HG03342 (cell line): Measurements from ENCODE around the gene TMEM132D.
"Not testable (repeated sequence)": the region's sequence is repeated elsewhere in the genome, so short reads cannot be mapped to it uniquely, and the experiment has no call there.

ENCODE experiments used
- ATAC-seq: cut with Tn5 transposase; IDR thresholded peaks from one replicate; pipeline ENCODE4 v1.9.1; 2021; ENCODE audit warnings: mild to moderate bottlenecking, moderate library complexity; ENCODE audit not compliant: unreplicated experiment

TMEM132D gene

GRCh38 chr12:129549020-129549419 lies 354.8 kb downstream of the TMEM132D start:
- not testable (repeated sequence) for ATAC-seq

- ATAC-seq = no peak
Measured at GRCh38 chr12:129544716-129545115, 359.1 kb downstream of the TMEM132D start.

- no peak for ATAC-seq
Measured at GRCh38 chr12:129540954-129541353, 362.9 kb downstream of the TMEM132D start.

DNA sequence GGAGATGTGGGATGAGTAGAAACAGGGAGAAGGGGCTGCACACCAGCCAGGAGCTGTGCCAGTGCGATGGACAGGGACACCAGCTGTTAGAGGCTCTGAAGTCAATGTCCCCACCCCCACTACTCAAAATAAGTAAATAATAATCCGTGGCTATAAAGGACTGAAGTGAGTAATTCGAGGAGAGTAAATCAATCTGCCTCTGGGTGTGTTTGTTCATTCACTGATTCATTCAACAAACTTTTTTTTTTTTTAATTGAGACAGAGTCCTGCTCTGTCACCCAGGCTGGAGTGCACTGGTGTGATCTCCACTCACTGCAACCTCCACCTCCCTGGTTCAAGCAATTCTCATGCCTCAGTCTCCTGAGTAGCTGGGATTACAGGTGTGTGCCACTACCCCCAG lies 363.6 kb downstream of the TMEM132D start:
- ATAC-seq = no peak

DNA sequence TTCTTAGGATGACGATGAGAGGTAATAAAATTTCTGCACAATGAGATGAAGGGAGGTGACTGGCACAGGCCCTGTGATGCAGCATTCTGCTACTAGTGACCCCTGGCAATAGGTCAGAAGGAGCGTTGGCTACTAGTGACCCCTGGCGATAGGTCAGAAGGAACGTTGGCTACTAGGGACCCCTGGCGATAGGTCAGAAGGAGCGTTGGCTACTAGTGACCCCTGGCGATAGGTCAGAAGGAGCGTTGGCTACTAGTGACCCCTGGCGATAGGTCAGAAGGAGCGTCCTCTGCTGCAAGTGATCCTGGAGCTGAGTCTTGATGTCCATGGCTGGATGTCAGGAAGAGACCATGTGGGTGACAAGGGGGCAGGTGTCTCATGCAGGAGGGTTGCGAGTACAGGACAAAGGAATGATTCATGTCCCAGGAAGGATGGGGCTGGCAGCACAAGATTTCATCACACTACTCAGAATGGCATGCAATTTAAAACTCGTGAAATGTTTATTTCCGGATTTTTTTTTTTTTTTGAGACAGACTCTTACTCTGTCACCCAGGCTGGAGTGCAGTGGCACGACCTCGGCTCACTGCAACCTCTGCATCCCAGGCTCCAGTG lies 365.0 kb downstream of the TMEM132D start:
- not testable (repeated sequence) for ATAC-seq

DNA sequence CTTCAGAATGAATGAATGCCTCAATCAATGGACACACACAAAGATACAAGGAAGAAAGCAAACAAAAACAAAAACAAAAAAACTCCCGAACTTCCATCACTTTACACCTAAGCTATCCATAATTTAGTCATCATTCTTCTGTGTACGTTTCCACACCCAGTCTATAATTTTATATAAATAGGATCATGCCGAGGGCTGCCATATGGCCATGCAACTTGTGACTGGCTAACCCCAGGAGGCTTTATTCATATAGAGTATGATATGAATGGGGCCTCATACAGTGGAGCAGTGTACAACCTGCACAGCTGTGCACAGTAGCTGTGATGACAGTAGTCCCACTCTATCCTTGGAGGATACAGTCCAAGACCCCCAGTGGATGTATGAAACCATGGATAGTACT lies 365.7 kb downstream of the TMEM132D start:
- no peak for ATAC-seq

GRCh38 chr12:129534966-129535750 lies 368.7 kb downstream of the TMEM132D start:
- ATAC-seq = no peak

GRCh38 chr12:129532707-129533499 lies 370.9 kb downstream of the TMEM132D start:
- no peak for ATAC-seq

DNA sequence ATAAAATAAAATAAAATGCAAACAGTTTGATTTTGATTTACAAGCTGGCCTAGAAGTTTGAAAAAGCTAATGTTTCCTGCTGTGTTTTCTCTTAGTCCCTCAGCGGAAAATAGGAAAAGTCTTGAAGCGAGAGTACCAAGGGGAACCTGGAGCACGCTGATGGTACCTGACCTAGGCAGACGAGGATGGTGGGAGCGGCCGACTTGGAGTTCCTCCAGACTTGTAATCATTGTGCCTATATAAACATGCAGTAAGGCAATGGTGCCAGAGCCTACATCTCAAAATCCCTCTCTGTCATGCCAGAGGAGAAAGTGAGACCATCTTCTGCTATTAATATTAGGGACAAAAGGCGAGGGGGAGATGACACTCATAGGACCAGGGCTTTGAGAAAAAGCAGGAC lies 371.7 kb downstream of the TMEM132D start:
- ATAC-seq = no peak

DNA sequence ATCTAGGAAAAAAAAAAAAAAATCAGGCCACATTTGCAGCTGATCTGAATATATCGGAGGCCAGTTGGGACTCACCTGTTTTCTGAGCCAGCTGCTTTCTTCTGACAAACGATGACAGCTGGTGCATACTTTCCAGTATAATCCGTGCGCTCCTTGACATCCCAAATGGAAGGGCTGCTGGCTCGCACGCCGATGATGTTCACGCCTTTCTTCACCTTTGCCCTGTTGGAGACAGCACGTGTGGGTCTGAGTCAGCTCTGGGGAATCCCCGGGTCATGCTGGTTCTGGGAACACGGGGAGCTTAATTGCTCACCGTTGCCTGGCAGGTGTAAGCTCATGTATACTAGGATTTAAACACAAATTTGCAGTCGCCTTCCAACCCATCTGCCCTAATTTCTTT lies 372.8 kb downstream of the TMEM132D start:
- no peak for ATAC-seq

DNA sequence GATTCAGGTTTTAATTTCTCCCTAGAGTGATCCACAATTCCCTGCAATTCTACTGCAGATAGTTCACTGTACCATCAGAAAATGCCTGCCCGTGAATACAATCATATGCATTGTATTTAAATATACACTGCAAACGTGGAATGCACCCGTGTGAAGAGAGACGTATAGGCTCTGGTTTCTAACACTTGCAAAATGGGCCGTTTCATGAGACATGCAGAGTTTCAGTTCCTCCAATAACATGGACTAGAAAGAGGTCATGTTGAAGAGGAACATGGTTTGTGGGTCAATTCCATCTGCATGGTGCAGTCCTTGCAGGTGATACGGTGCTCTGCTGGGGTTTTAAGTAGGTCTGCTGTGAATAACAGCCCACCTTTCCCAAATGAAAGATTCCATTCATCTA lies 373.3 kb downstream of the TMEM132D start:
- no peak for ATAC-seq

GRCh38 chr12:129527506-129527905 lies 376.3 kb downstream of the TMEM132D start:
- ATAC-seq = no peak

DNA sequence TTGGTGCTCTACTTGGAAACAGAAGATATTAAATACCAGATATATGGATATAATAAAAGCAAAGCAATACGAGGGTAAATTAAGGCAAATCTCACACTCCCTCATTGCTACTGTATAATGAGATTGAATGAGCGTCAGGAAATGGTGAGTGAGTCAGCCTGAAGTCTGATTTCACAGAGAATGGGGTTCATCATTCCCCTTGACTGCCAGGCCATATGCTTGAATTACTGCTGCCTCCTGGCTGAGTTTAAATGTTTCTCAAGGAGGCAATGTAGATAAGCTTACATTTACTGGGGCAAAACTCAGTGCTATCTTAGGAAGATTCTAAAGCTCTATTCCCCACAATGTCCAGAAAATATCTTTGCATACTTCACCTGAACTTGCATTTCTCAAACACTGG lies 380.2 kb downstream of the TMEM132D start:
- ATAC-seq = no peak

DNA sequence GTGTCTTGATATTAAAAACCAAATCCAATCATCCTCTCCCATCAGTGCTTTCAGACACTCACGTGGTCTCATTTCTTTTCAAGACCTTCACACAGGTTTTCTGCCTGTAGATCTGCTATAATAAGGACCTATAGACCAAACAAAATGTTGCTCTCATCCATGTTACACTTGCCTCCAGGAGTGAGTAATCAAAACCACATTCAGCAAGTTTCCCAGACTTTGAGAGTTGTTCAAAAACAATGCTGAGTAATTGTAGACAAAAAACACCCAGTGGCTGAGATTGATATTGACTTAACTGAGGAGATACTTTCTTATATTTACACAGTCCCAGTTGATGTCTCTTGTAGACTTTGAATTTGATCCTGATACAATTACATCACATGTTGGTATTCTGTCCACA lies 383.1 kb downstream of the TMEM132D start:
- no peak for ATAC-seq

- no peak for ATAC-seq
Measured at GRCh38 chr12:129503802-129504201, 400.0 kb downstream of the TMEM132D start.

GRCh38 chr12:129496226-129496625 lies 407.6 kb downstream of the TMEM132D start:
- no peak for ATAC-seq

- ATAC-seq = no peak
Measured at GRCh38 chr12:129494766-129495165, 409.1 kb downstream of the TMEM132D start.

DNA sequence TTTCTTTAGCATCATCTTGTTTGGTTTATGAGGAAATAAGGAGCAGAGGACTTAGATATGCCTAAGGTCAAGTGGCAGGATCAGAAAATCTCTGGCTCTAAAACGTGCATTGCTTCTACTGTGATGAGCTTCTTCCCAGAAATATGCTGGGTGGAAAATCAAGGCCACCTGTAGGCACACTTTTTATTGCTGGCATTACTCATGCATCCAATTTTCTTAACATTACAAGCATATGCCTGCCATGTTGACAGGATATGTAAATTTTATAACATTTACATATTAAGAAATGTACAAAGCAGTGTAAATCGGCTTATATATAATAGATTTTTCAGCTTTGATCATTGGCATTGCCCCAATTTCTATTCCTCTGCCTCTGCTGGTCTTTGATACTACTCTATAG lies 409.6 kb downstream of the TMEM132D start:
- no peak for ATAC-seq

GRCh38 chr12:129489100-129489676 lies 414.6 kb downstream of the TMEM132D start:
- ATAC-seq = no peak

- ATAC-seq = no peak
Measured at GRCh38 chr12:129486931-129487330, 416.9 kb downstream of the TMEM132D start.

- no peak for ATAC-seq
Measured at GRCh38 chr12:129483111-129483893, 420.5 kb downstream of the TMEM132D start.
